ENCODE data around the gene TEX9.

DNA sequence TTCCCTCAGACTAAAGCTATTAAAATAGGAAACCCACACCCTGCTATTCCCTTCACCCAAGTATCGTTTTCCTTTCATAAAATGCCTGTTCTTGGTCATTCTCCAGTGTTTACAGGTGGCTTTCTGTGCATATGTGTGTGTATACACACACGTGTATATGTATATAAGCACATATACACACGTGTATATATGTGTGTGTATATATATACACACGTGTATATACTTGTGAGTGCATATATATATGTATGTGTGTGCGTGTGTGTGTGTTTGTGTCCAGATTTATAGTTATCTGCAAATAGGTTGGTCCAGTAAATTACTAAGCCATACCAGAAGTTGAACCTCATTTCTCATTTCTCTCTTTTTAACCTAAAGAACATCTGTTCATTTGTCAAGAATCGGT, 15.7 kb upstream of the TEX9 start:
- TF ChIP-seq, protein P1, sequence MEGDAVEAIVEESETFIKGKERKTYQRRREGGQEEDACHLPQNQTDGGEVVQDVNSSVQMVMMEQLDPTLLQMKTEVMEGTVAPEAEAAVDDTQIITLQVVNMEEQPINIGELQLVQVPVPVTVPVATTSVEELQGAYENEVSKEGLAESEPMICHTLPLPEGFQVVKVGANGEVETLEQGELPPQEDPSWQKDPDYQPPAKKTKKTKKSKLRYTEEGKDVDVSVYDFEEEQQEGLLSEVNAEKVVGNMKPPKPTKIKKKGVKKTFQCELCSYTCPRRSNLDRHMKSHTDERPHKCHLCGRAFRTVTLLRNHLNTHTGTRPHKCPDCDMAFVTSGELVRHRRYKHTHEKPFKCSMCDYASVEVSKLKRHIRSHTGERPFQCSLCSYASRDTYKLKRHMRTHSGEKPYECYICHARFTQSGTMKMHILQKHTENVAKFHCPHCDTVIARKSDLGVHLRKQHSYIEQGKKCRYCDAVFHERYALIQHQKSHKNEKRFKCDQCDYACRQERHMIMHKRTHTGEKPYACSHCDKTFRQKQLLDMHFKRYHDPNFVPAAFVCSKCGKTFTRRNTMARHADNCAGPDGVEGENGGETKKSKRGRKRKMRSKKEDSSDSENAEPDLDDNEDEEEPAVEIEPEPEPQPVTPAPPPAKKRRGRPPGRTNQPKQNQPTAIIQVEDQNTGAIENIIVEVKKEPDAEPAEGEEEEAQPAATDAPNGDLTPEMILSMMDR (IDR thresholded peaks at IDR 0.05; ENCODE audit: poor library complexity) = no peak
- TF ChIP-seq EZH2phosphoT487 (IDR thresholded peaks at IDR 0.05; ENCODE audit: low read depth, severe bottlenecking, unreplicated experiment) = no peak
